Heart right ventricle (tissue), 16 donors: ENCODE results near the gene NELFB. TPM values are rescaled to one million over a fixed set of nuclear protein-coding genes. Genes with fewer than 3 reads are reported as not detected.

Experiments used
- ATAC-seq, 8 donors: fragments of 200-7000 bp; cut with Tn5 transposase; one replicate each; pipeline ENCODE4 v1.9.1; 2020; ENCODE audit warnings: mild to moderate bottlenecking in 8 of 8, moderate library complexity in 8 of 8, moderate number of reproducible peaks in 1 of 8
- DNase-seq, 2 donors: peaks; one replicate each; pipeline ENCODE4 v3.0.0-alpha.2; 2020
- H3K27ac ChIP-seq, 10 donors: fragments of 200-600 bp; sonication (generic) in 2 of 10; one replicate each; pipeline versions ENCODE4 v1.5.0 to v1.8.0; 2020 to 2022; ENCODE audit warnings: mild to moderate bottlenecking in 3 of 10
- H3K27me3 ChIP-seq, 7 donors: fragments of 200-600 bp; one replicate each; pipeline ENCODE4 v1.8.0; 2021 to 2022; ENCODE audit warnings: mild to moderate bottlenecking in 2 of 7
- H3K36me3 ChIP-seq, 9 donors: fragments of 200-600 bp; sonication (generic) in 1 of 9; one replicate each; pipeline versions ENCODE4 v1.5.0 to v1.8.0; 2020 to 2022; ENCODE audit warnings: mild to moderate bottlenecking in 2 of 9
- H3K4me1 ChIP-seq, 9 donors: fragments of 200-600 bp; sonication (generic) in 1 of 9; one replicate each; pipeline versions ENCODE4 v1.5.0 to v1.8.0; 2020 to 2022; ENCODE audit warnings: mild to moderate bottlenecking in 4 of 9
- H3K4me3 ChIP-seq, 10 donors: fragments of 200-600 bp; sonication (generic) in 2 of 10; one replicate each; pipeline versions ENCODE4 v1.5.0 to v1.8.0; 2020 to 2022; ENCODE audit warnings: mild to moderate bottlenecking in 7 of 10, moderate library complexity in 2 of 10
- H3K9me3 ChIP-seq, 11 donors: fragments of 200-600 bp in 10 of 11; sonication (generic) in 2 of 11; one replicate each; pipeline versions ENCODE4 v1.5.0 to v1.8.0; 2013 to 2022; ENCODE audit warnings: mild to moderate bottlenecking in 2 of 11, control low read depth in 1 of 11, moderate library complexity in 1 of 11
- CTCF ChIP-seq, 9 donors: fragments of 200-600 bp; sonication (generic) in 2 of 9; IDR thresholded peaks; one replicate each; pipeline versions ENCODE4 v1.5.0 to v1.8.0; 2021 to 2022; ENCODE audit warnings: antibody characterized with exemption in 9 of 9, mild to moderate bottlenecking in 5 of 9, moderate library complexity in 1 of 9
- WGBS, 2 donors: extraction: QIAGEN DNeasy Blood & Tissue Kit; methylation state at CpG; one replicate each; pipeline ENCODE4 v1.1.7; 2013; ENCODE audit warnings: inconsistent platforms in 1 of 2; 5-methylcytosine and 5-hydroxymethylcytosine counted together
- intact Hi-C, 10 donors: fragments of 100-400 bp; cut with DNase I; formaldehyde crosslinking; loops; one replicate each; pipeline versions ENCODE4 v1.11.1 to v1.14.2; 2022
- polyA plus RNA-seq, 2 donors: library from polyadenylated mRNA; stranded (reverse); fragments of 200-250 nt; gene quantifications; one replicate each; pipeline ENCODE4 v1.2.3, GENCODE V29; 2013
- total RNA-seq, 10 donors: library from RNA; stranded (reverse); fragmentation: NEBNext Ultra II Directional in 3 of 10; extraction: Animal tissue kit (Norgen Biotek cat#: 25700) in 3 of 10; gene quantifications; one replicate each; pipeline versions ENCODE4 v1.2.1 to v1.2.4, GENCODE V29; 2021 to 2023
- donor health status: Arrhythmogenic right ventricular cardiomyopathy.
- donor health status: ischemic (EF 13 %, LVEDD 7.1; RV severe dilation, severe dysfunction).
- donor health status: healthy with polysubstance abuse.
- donor health status: DM: no; HTN: yes; CAD: no.
- donor health status: DM: no; HTN: no; CAD: no.
- donor health status: ischemic (EF 25% LVEDD 6.9; RV normal size, moderate dysfunction).
- donor health status: ischemic (EF 25% LVEDD 5.7; RV mildly dilated, moderate dysfunction).
- donor health status: healthy.
- donor health status: DM: yes; HTN: yes; CAD: no.
- donor health status: Ischemic cardiomyopathy.
- donor health status: ischemic (EF 35%, LVEDD 5.7; RV mildly dilated, moderate dysfunction).
- donor health status: nonischemic (EF 11% LVEDD 7.7; RV severe dilation, severe dysfunction).
- donor health status: DM: yes; HTN: yes; CAD: no.
- donor health status: PGD.
- donor health status: ischemic (EF 29% LVEDD 5.4; RV normal size, mild dysfunction).
- donor health status: nonischemic (EF 23%, LVEDD 6.1; RV moderate dilation, normal function).

Gene NELFB
- total and polyA plus RNA-seq, 12 donors: 31.5 to 52.9 (median 39.2) TPM

GRCh38 chr9:137266585-137267453, 11.7 kb downstream of the NELFB start:
- Histone ChIP-seq H3K4me1 (peaks cover 11 to 58% (median 41%) of the 10 kb centered on the region in 9 donors), H3K9me3 (no peaks in the 10 kb centered on the region), H3K36me3 (peaks cover 0 to 84% (median 24%) of the 10 kb centered on the region in 9 donors), H3K27me3 (no peaks in the 10 kb centered on the region), H3K27ac (peak overlapping the region in 1 of 10 donors; percentile 75), H3K4me3 (no peak overlapping the region)
- DNase-seq (no peak), ATAC-seq (no peak)
- intact Hi-C loops: no loop called here
- WGBS, 2 donors: 89 to 95% methylated on average over 33 to 34 of the region's 34 CpGs
- no peak for TF ChIP-seq CTCF (IDR thresholded peaks at IDR 0.05)

GRCh38 chr9:137267933-137268355, 12.8 kb downstream of the NELFB start:
- Histone ChIP-seq H3K36me3 (peaks cover 6 to 92% (median 32%) of the 10 kb centered on the region in 9 donors), H3K9me3 (no peaks in the 10 kb centered on the region), H3K4me1 (peaks cover 13 to 65% (median 45%) of the 10 kb centered on the region in 9 donors), H3K27me3 (no peaks in the 10 kb centered on the region), H3K27ac (peak overlapping the region; percentile 50 to 86 (median 79)), H3K4me3 (peak overlapping the region in 8 of 10 donors; percentile 14 to 45 (median 36))
- DNase-seq: no peak
- ATAC-seq: no peak
- WGBS, 2 donors: 87 to 91% methylated on average over 6 of the region's 6 CpGs
- TF ChIP-seq CTCF (IDR thresholded peaks at IDR 0.05): no peak
- intact Hi-C loops: no loop called here

GRCh38 chr9:137268538-137269201, 13.5 kb downstream of the NELFB start:
- ATAC-seq: peak; percentile 1 to 53 (median 23)
- no peak for TF ChIP-seq CTCF (IDR thresholded peaks at IDR 0.05)
- DNase-seq: peak in 1 of 2 donors; percentile 34
- Histone ChIP-seq H3K27ac (peak overlapping the region; percentile 50 to 86 (median 79)), H3K27me3 (no peaks in the 10 kb centered on the region), H3K36me3 (peaks cover 8 to 93% (median 31%) of the 10 kb centered on the region in 9 donors), H3K9me3 (no peaks in the 10 kb centered on the region), H3K4me3 (peak overlapping the region; percentile 10 to 45 (median 34)), H3K4me1 (peaks cover 13 to 66% (median 45%) of the 10 kb centered on the region in 9 donors)
- WGBS, 2 donors: 44 to 52% methylated on average over 19 of the region's 19 CpGs
- intact Hi-C loops: no loop called here

- intact Hi-C loops: no loop called here
- WGBS, 2 donors: 28 to 32% methylated on average over 17 of the region's 17 CpGs
- peak; percentile 39 to 84 (median 80) for ATAC-seq
- H3K27ac ChIP-seq: peak overlapping the region; percentile 51 to 86 (median 79)
- no peaks in the 10 kb centered on the region for H3K27me3 ChIP-seq
- peak; percentile 54 to 62 for DNase-seq
- peak overlapping the region; percentile 10 to 45 (median 34) for H3K4me3 ChIP-seq
- peaks cover 8 to 93% (median 25%) of the 10 kb centered on the region in 9 donors for H3K36me3 ChIP-seq
- no peaks in the 10 kb centered on the region for H3K9me3 ChIP-seq
- no peak for TF ChIP-seq CTCF (IDR thresholded peaks at IDR 0.05)
- peaks cover 16 to 72% (median 51%) of the 10 kb centered on the region in 9 donors for H3K4me1 ChIP-seq
Observed at GRCh38 chr9:137269231-137269772, 14.2 kb downstream of the NELFB start.
